Cardiac muscle cell (in vitro differentiated cells and primary cell): Measurements from ENCODE around the gene SCN5A. TPM values are rescaled to one million over a fixed set of nuclear protein-coding genes. Genes with fewer than 3 reads are reported as not detected.

Experiments used
- DNase-seq, 2 donors: peaks; one replicate each; pipeline versions ENCODE4 v3.0.0 to v3.0.0-alpha.2; 2010 to 2017; ENCODE audit warnings: low read depth in 1 of 2, low spot score in 1 of 2
- H3K27ac ChIP-seq: fragments of 200-600 bp; sonication (generic); 2 replicates; pipeline ENCODE4 v1.5.1; 2016
- H3K27me3 ChIP-seq: fragments of 200-600 bp; sonication (generic); 2 replicates; pipeline ENCODE4 v1.6.0; 2016; ENCODE audit warnings: control low read depth
- H3K36me3 ChIP-seq: fragments of 200-600 bp; sonication (generic); 2 replicates; pipeline ENCODE4 v1.5.1; 2016; ENCODE audit warnings: control low read depth
- H3K4me1 ChIP-seq: fragments of 200-600 bp; sonication (generic); 2 replicates; pipeline ENCODE4 v1.8.1; 2017; ENCODE audit warnings: low read depth, mild to moderate bottlenecking, mixed run types
- H3K4me3 ChIP-seq: fragments of 200-600 bp; sonication (generic); 2 replicates; pipeline ENCODE4 v1.5.1; 2016; ENCODE audit warnings: mild to moderate bottlenecking
- H3K9me3 ChIP-seq: fragments of 200-600 bp; sonication (generic); 2 replicates; pipeline ENCODE4 v1.5.1; 2017; ENCODE audit warnings: low read depth, mild to moderate bottlenecking, control low read depth
- polyA plus RNA-seq: library from polyadenylated mRNA; unstranded; fragments of >200 nt; fragmentation: Nextera tagmentation; extraction: Ambion mirVana; gene quantifications from 2 replicates; pipeline ENCODE4 v1.2.1, GENCODE V29; 2016
- total RNA-seq: library from RNA; depleted of rRNA; stranded (reverse); fragments of >200 nt; gene quantifications from 2 replicates; pipeline ENCODE4 v1.2.3, GENCODE V29; 2016
- TF ChIP-seq, protein P1 (sequence below): IDR thresholded peaks from 2 replicates; pipeline ENCODE4 v1.5.1; 2012; ENCODE audit warnings: low read depth, mild to moderate bottlenecking, low read length

Gene SCN5A
- total and polyA plus RNA-seq, 2 experiments from 2014 or later = 3.1 to 9.3 TPM

- peaks cover 83% of the 10 kb centered on the region for H3K27me3 ChIP-seq
- H3K4me1 ChIP-seq = no peaks in the 10 kb centered on the region
- H3K36me3 ChIP-seq = no peaks in the 10 kb centered on the region
- TF ChIP-seq, protein P1, sequence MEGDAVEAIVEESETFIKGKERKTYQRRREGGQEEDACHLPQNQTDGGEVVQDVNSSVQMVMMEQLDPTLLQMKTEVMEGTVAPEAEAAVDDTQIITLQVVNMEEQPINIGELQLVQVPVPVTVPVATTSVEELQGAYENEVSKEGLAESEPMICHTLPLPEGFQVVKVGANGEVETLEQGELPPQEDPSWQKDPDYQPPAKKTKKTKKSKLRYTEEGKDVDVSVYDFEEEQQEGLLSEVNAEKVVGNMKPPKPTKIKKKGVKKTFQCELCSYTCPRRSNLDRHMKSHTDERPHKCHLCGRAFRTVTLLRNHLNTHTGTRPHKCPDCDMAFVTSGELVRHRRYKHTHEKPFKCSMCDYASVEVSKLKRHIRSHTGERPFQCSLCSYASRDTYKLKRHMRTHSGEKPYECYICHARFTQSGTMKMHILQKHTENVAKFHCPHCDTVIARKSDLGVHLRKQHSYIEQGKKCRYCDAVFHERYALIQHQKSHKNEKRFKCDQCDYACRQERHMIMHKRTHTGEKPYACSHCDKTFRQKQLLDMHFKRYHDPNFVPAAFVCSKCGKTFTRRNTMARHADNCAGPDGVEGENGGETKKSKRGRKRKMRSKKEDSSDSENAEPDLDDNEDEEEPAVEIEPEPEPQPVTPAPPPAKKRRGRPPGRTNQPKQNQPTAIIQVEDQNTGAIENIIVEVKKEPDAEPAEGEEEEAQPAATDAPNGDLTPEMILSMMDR = no peak
- DNase-seq = peak in 1 of 2 donors; percentile 11
- H3K4me3 ChIP-seq = no peak overlapping the region
- H3K27ac ChIP-seq = no peak overlapping the region
- no peaks in the 10 kb centered on the region for H3K9me3 ChIP-seq
Measured at GRCh38 chr3:38634111-38634510, 15.4 kb downstream of the SCN5A start.

DNA sequence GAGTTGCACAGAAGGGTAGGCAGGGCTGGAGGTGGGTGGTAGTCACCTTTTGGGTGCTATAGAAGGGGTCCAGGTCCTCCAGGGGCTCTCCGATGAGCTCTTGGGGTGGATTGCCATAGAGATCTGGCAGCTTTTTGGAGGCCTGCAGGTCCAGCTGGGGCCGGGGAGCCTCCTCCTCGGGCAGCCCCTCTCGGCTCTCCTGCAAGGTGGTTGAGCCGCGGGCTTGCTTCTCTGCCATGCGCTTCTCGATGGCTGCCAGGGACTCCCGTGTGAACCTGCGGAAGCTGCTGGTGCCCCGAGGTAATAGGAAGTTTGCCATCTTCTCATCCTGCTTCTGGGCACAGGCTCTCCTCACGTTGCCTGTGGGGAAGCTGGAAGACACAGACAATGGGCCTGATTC is 16.5 kb downstream of the SCN5A start:
- H3K4me1 ChIP-seq = no peaks in the 10 kb centered on the region
- H3K27ac ChIP-seq = no peak overlapping the region
- no peak overlapping the region for H3K4me3 ChIP-seq
- DNase-seq = no peak
- no peaks in the 10 kb centered on the region for H3K9me3 ChIP-seq
- H3K27me3 ChIP-seq = peaks cover 72% of the 10 kb centered on the region
- H3K36me3 ChIP-seq = no peaks in the 10 kb centered on the region
- TF ChIP-seq, protein P1 = no peak

DNA sequence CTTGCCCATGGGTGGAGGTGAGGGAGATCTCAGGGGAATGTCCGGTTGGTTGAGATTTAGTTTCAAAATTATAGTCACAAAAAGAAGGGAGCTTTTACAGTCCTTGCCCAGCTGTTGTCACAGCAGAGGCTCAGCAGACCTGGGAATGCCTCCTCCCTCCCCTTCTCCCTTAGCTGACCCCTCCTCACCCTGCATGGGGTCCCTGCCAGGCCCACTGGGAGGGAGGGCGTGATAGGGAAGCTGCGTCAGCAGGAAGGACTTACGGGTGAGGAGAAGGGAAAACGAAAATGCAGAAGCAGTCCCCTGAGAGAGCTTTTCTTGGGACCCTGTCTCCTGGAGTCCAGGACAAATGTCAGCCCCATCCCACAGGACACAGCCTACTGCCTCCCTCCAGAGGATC is 18.9 kb downstream of the SCN5A start:
- no peak overlapping the region for H3K4me3 ChIP-seq
- peaks cover 48% of the 10 kb centered on the region for H3K27me3 ChIP-seq
- no peaks in the 10 kb centered on the region for H3K9me3 ChIP-seq
- no peak for DNase-seq
- no peaks in the 10 kb centered on the region for H3K36me3 ChIP-seq
- H3K27ac ChIP-seq = no peak overlapping the region
- TF ChIP-seq, protein P1 = no peak
- H3K4me1 ChIP-seq = no peaks in the 10 kb centered on the region

GRCh38 chr3:38630070-38630469 is 19.4 kb downstream of the SCN5A start:
- Histone ChIP-seq H3K4me3 (no peak overlapping the region), H3K4me1 (no peaks in the 10 kb centered on the region), H3K27me3 (peaks cover 43% of the 10 kb centered on the region), H3K9me3 (no peaks in the 10 kb centered on the region), H3K27ac (no peak overlapping the region), H3K36me3 (no peaks in the 10 kb centered on the region)
- no peak for DNase-seq
- TF ChIP-seq, protein P1 = no peak

GRCh38 chr3:38628835-38629234 is 20.7 kb downstream of the SCN5A start:
- H3K27me3 ChIP-seq = peaks cover 31% of the 10 kb centered on the region
- H3K27ac ChIP-seq = no peak overlapping the region
- no peak overlapping the region for H3K4me3 ChIP-seq
- no peaks in the 10 kb centered on the region for H3K4me1 ChIP-seq
- no peaks in the 10 kb centered on the region for H3K36me3 ChIP-seq
- TF ChIP-seq, protein P1 = no peak
- H3K9me3 ChIP-seq = no peaks in the 10 kb centered on the region
- no peak for DNase-seq

- no peak overlapping the region for H3K27ac ChIP-seq
- no peaks in the 10 kb centered on the region for H3K9me3 ChIP-seq
- H3K4me1 ChIP-seq = no peaks in the 10 kb centered on the region
- DNase-seq = peak in 1 of 2 donors; percentile 61
- TF ChIP-seq, protein P1 = peak; percentile 53
- H3K27me3 ChIP-seq = peaks cover 22% of the 10 kb centered on the region
- no peaks in the 10 kb centered on the region for H3K36me3 ChIP-seq
- H3K4me3 ChIP-seq = no peak overlapping the region
Measured at GRCh38 chr3:38627956-38628355, 21.5 kb downstream of the SCN5A start.
